WTC11 (cell line): Measurements from ENCODE around the gene S1PR2.

ENCODE experiments used
- CREB1 ChIP-seq: sonication (generic); formaldehyde crosslinking; IDR thresholded peaks from 2 replicates; pipeline ENCODE4 v1.8.0; 2023; ENCODE audit warnings: mild to moderate bottlenecking, missing genetic modification reagents
- IRF2 ChIP-seq: sonication (generic); formaldehyde crosslinking; IDR thresholded peaks from 2 replicates; pipeline ENCODE4 v1.8.0; 2022; ENCODE audit warnings: low read depth, missing genetic modification reagents, borderline replicate concordance
- JAZF1 ChIP-seq: fragments of 250-450 bp; sonication (Bioruptor Pico); IDR thresholded peaks from 2 replicates; pipeline ENCODE4 v1.9.0; 2021; ENCODE audit warnings: moderate library complexity, mild to moderate bottlenecking, inconsistent platforms
- JUN ChIP-seq: sonication (generic); formaldehyde crosslinking; IDR thresholded peaks from 2 replicates; pipeline ENCODE4 v1.8.0; 2023; ENCODE audit warnings: mild to moderate bottlenecking, missing genetic modification reagents
- KAT7 ChIP-seq: sonication (generic); formaldehyde crosslinking; IDR thresholded peaks from 2 replicates; pipeline ENCODE4 v1.8.1; 2023; ENCODE audit warnings: missing genetic modification reagents, mild to moderate bottlenecking, borderline replicate concordance
- NFYB ChIP-seq: sonication (generic); formaldehyde crosslinking; conservative IDR thresholded peaks from 2 replicates; pipeline ENCODE4 v1.8.0; 2022; ENCODE audit warnings: low read depth, missing genetic modification reagents
- OVOL2 ChIP-seq: fragments of 250-450 bp; sonication (Bioruptor Pico); IDR thresholded peaks from 2 replicates; pipeline ENCODE4 v1.9.0; 2021; ENCODE audit warnings: mild to moderate bottlenecking, borderline replicate concordance
- ZNF121 ChIP-seq: sonication (generic); formaldehyde crosslinking; IDR thresholded peaks from 2 replicates; pipeline ENCODE4 v1.8.0; 2023; ENCODE audit warnings: missing genetic modification reagents
- TF ChIP-seq, protein P1 (sequence below): fragments of 200-600 bp; IDR thresholded peaks from 2 replicates; pipeline ENCODE4 v1.8.0; 2022; ENCODE audit warnings: antibody characterized with exemption
- TF ChIP-seq, protein P2 (sequence below): sonication (generic); formaldehyde crosslinking; IDR thresholded peaks from 2 replicates; pipeline ENCODE4 v1.8.0; 2022; ENCODE audit warnings: mild to moderate bottlenecking, missing genetic modification reagents
- TF ChIP-seq, protein P3 (sequence below): sonication (generic); formaldehyde crosslinking; IDR thresholded peaks from 2 replicates; pipeline ENCODE4 v1.8.1; 2023; ENCODE audit warnings: mild to moderate bottlenecking, missing genetic modification reagents, moderate library complexity
- TF ChIP-seq, protein P4 (sequence below): sonication (generic); formaldehyde crosslinking; IDR thresholded peaks from 2 replicates; pipeline ENCODE4 v1.8.0; 2022; ENCODE audit warnings: mild to moderate bottlenecking, missing genetic modification reagents
- TF ChIP-seq, protein P5 (sequence below): sonication (generic); formaldehyde crosslinking; IDR thresholded peaks from 2 replicates; pipeline ENCODE4 v1.8.0; 2022; ENCODE audit warnings: mild to moderate bottlenecking, missing genetic modification reagents
- TF ChIP-seq, protein P6 (sequence below): sonication (generic); formaldehyde crosslinking; IDR thresholded peaks from 2 replicates; pipeline ENCODE4 v1.8.0; 2022; ENCODE audit warnings: mild to moderate bottlenecking, missing genetic modification reagents

DNA sequence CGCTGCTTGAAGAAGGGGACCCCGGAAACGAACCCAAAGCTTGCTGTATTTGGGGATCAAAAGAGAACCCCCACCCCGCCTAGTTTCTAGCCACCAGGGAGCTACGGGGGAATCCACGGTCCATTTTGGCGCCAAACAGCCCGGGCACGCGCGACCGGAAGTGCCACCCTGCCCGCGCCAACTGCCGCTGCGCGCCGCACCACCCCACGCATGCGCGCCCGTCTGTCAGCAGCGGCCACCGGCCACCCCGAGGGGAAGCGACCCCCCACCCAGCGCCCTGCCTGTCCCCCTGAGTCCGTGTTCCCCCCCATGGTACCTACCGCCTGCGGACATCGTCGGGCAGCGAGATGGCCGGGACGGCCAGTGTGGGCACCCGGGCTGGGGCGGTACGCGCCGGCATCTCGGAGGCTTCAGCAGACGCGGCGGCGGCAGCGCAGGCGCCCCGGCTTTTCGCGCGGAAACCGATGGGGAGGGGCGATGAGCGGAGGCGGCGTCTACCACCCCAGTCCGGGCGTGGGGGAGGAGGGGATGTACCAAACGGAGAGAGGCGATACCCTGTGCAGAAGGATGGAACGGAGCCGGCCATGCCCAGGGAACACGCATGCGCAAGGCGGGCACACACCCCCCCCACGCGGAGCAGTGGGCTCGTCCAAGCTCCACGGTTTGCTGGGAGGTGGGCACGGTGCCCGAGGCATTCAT is 36.5 kb downstream of the S1PR2 start, which contains the start of gene DNMT1:
- TF ChIP-seq, protein P1, sequence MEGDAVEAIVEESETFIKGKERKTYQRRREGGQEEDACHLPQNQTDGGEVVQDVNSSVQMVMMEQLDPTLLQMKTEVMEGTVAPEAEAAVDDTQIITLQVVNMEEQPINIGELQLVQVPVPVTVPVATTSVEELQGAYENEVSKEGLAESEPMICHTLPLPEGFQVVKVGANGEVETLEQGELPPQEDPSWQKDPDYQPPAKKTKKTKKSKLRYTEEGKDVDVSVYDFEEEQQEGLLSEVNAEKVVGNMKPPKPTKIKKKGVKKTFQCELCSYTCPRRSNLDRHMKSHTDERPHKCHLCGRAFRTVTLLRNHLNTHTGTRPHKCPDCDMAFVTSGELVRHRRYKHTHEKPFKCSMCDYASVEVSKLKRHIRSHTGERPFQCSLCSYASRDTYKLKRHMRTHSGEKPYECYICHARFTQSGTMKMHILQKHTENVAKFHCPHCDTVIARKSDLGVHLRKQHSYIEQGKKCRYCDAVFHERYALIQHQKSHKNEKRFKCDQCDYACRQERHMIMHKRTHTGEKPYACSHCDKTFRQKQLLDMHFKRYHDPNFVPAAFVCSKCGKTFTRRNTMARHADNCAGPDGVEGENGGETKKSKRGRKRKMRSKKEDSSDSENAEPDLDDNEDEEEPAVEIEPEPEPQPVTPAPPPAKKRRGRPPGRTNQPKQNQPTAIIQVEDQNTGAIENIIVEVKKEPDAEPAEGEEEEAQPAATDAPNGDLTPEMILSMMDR: no peak
- no peak for TF ChIP-seq NFYB (CRISPR knock-in tag)
- TF ChIP-seq OVOL2 (CRISPR knock-in tag): no peak
- no peak for TF ChIP-seq ZNF121 (CRISPR knock-in tag)
- TF ChIP-seq, protein P2, sequence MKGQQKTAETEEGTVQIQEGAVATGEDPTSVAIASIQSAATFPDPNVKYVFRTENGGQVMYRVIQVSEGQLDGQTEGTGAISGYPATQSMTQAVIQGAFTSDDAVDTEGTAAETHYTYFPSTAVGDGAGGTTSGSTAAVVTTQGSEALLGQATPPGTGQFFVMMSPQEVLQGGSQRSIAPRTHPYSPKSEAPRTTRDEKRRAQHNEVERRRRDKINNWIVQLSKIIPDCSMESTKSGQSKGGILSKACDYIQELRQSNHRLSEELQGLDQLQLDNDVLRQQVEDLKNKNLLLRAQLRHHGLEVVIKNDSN (CRISPR knock-in tag): no peak; the same call in 1 of the 2 replicates
- no peak for TF ChIP-seq JAZF1 (CRISPR knock-in tag)
- TF ChIP-seq CREB1 (CRISPR knock-in tag): no peak
- TF ChIP-seq, protein P3, sequence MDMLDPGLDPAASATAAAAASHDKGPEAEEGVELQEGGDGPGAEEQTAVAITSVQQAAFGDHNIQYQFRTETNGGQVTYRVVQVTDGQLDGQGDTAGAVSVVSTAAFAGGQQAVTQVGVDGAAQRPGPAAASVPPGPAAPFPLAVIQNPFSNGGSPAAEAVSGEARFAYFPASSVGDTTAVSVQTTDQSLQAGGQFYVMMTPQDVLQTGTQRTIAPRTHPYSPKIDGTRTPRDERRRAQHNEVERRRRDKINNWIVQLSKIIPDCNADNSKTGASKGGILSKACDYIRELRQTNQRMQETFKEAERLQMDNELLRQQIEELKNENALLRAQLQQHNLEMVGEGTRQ (CRISPR knock-in tag): 0 out of 2 replicates have a peak, but pooled peaks have one; percentile 36
- peak; percentile 85 for TF ChIP-seq JUN
- no peak for TF ChIP-seq KAT7 (CRISPR knock-in tag)
- TF ChIP-seq, protein P4, sequence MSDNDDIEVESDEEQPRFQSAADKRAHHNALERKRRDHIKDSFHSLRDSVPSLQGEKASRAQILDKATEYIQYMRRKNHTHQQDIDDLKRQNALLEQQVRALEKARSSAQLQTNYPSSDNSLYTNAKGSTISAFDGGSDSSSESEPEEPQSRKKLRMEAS (CRISPR knock-in tag): peak; percentile 87; the same call in 1 of the 2 replicates
- TF ChIP-seq IRF2 (CRISPR knock-in tag): no peak
- TF ChIP-seq, protein P5, sequence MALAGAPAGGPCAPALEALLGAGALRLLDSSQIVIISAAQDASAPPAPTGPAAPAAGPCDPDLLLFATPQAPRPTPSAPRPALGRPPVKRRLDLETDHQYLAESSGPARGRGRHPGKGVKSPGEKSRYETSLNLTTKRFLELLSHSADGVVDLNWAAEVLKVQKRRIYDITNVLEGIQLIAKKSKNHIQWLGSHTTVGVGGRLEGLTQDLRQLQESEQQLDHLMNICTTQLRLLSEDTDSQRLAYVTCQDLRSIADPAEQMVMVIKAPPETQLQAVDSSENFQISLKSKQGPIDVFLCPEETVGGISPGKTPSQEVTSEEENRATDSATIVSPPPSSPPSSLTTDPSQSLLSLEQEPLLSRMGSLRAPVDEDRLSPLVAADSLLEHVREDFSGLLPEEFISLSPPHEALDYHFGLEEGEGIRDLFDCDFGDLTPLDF (CRISPR knock-in tag): no peak
- TF ChIP-seq, protein P6, sequence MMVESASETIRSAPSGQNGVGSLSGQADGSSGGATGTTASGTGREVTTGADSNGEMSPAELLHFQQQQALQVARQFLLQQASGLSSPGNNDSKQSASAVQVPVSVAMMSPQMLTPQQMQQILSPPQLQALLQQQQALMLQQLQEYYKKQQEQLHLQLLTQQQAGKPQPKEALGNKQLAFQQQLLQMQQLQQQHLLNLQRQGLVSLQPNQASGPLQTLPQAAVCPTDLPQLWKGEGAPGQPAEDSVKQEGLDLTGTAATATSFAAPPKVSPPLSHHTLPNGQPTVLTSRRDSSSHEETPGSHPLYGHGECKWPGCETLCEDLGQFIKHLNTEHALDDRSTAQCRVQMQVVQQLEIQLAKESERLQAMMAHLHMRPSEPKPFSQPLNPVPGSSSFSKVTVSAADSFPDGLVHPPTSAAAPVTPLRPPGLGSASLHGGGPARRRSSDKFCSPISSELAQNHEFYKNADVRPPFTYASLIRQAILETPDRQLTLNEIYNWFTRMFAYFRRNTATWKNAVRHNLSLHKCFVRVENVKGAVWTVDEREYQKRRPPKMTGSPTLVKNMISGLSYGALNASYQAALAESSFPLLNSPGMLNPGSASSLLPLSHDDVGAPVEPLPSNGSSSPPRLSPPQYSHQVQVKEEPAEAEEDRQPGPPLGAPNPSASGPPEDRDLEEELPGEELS (CRISPR knock-in tag): peak; percentile 71
